ENCODE measurements around the gene IPP. TPM values are rescaled to one million over a fixed set of nuclear protein-coding genes. Genes with fewer than 3 reads are reported as not detected.

IPP gene
- total and polyA plus RNA-seq, 2 of the 4 experiments (the other 2 are of a cell fraction), result 4.6 to 10.6 TPM

DNA sequence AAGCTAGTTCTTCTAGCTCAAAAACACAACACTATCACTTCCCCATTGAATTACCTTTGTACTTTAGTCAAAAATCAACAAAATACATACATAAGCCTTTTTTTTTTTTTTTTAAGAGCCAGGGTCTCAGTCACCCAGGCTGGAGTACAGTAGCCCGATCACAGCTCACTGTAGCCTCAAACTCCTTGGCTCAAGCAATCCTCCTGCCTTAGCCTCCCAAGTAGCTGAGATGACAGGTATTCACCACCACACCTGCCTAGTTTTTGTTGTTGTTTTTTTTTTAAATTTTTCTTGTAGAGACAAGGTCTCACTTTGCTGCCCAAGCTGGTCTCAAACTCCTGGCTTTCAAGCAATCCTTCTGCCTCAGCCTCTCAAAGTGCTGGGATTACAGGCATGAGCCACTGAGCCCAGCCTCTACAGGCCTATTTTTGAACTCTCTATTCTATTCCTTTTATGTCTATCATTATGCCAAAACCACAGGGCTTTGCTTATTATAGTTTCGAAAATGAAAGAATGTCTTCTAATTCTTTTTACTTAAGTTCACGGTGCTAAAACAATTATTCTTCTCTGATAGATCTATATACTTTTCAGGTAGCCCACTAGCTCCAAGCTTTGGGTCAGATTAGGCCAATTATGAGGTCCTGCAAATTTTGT lies 93.8 kb downstream of the IPP start:
- POLR2A ChIA-PET (ENCODE audit: unreplicated experiment), result no interaction called here
- TF ChIP-seq SMC3 (IDR thresholded peaks at IDR 0.05; ENCODE audit: low read depth, low read length) (no peak), MAFK (IDR thresholded peaks at IDR 0.05; ENCODE audit: low read depth, low read length) (no peak), CEBPB (IDR thresholded peaks at IDR 0.05; ENCODE audit: low read depth, low read length) (no peak), POLR2A (IDR thresholded peaks at IDR 0.05; ENCODE audit: low read depth, low read length) (no peak), MXI1 (IDR thresholded peaks at IDR 0.05; ENCODE audit: borderline replicate concordance, low read depth, low read length) (no peak), CHD1 (IDR thresholded peaks at IDR 0.05; ENCODE audit: low read depth, low read length) (no peak), NFE2L2 (IDR thresholded peaks at IDR 0.05; ENCODE audit: low read depth, low read length) (no peak), BHLHE40 (IDR thresholded peaks at IDR 0.05; ENCODE audit: low read depth, low read length) (no peak), FOS (IDR thresholded peaks at IDR 0.05; ENCODE audit: low read depth, low read length) (no peak), RAD21 (IDR thresholded peaks at IDR 0.05; ENCODE audit: low read length) (no peak), RCOR1 (IDR thresholded peaks at IDR 0.05; ENCODE audit: insufficient replicate concordance, low read length) (no peak), USF2 (IDR thresholded peaks at IDR 0.05; ENCODE audit: low read depth, low read length) (no peak)
- TF ChIP-seq, protein P1, sequence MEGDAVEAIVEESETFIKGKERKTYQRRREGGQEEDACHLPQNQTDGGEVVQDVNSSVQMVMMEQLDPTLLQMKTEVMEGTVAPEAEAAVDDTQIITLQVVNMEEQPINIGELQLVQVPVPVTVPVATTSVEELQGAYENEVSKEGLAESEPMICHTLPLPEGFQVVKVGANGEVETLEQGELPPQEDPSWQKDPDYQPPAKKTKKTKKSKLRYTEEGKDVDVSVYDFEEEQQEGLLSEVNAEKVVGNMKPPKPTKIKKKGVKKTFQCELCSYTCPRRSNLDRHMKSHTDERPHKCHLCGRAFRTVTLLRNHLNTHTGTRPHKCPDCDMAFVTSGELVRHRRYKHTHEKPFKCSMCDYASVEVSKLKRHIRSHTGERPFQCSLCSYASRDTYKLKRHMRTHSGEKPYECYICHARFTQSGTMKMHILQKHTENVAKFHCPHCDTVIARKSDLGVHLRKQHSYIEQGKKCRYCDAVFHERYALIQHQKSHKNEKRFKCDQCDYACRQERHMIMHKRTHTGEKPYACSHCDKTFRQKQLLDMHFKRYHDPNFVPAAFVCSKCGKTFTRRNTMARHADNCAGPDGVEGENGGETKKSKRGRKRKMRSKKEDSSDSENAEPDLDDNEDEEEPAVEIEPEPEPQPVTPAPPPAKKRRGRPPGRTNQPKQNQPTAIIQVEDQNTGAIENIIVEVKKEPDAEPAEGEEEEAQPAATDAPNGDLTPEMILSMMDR (conservative IDR thresholded peaks at IDR 0.05; ENCODE audit: low read depth, low read length), result no peak
- TF ChIP-seq, protein P2, sequence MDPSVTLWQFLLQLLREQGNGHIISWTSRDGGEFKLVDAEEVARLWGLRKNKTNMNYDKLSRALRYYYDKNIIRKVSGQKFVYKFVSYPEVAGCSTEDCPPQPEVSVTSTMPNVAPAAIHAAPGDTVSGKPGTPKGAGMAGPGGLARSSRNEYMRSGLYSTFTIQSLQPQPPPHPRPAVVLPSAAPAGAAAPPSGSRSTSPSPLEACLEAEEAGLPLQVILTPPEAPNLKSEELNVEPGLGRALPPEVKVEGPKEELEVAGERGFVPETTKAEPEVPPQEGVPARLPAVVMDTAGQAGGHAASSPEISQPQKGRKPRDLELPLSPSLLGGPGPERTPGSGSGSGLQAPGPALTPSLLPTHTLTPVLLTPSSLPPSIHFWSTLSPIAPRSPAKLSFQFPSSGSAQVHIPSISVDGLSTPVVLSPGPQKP (IDR thresholded peaks at IDR 0.05; ENCODE audit: borderline replicate concordance, low read depth, low read length), result no peak
- H2AFZ ChIP-seq (replicated peaks; ENCODE audit: low read length, poor library complexity), result no peak overlapping the region
- H3K9me3 ChIP-seq (ENCODE audit: control insufficient read depth, insufficient read depth, low read length), result no peaks in the 10 kb centered on the region
- no CpG with 5 or more reads among the region's 3 CpGs for WGBS, 2 experiments (ENCODE audit: extremely low coverage in 2 of 2, insufficient read length in 1 of 2)
- no peak overlapping the region for H3K23ac ChIP-seq (ENCODE audit: low read depth, low read length)
- H3K79me1 ChIP-seq (ENCODE audit: low read depth in 1 of 2, low read length in 2 of 2), result peaks cover 30 to 55% of the 10 kb centered on the region in 2 experiments
- intact Hi-C loops (cut with micrococcal nuclease), result no loop called here
- in situ Hi-C loops (cut with MboI; ENCODE audit: low sequenced_read_pairs), result no loop called here
- H2AK5ac ChIP-seq (ENCODE audit: low read depth, low read length), result no peak overlapping the region
- dilution Hi-C loops (cut with HindIII; ENCODE audit: low sequenced_read_pairs, unreplicated experiment), result no loop called here
- no peak overlapping the region for H4K5ac ChIP-seq (ENCODE audit: low read depth, low read length)
- BruUV-seq (replicated peaks), result no TSS peak
- peaks cover 2% of the 10 kb centered on the region; the same call in 1 of the 2 replicates for H3K4me1 ChIP-seq (ENCODE audit: control insufficient read depth, insufficient read depth, low read length)
- H3K9me1 ChIP-seq (ENCODE audit: insufficient read depth, low read length), result no peaks in the 10 kb centered on the region
- no peak overlapping the region for H3K27ac ChIP-seq (ENCODE audit: insufficient read depth, low read length)
- H2BK5ac ChIP-seq (ENCODE audit: low read depth, low read length, poor library complexity, severe bottlenecking), result no peak overlapping the region
- no peak overlapping the region for H3K14ac ChIP-seq (replicated peaks; ENCODE audit: low read depth, low read length)
- H3K4me2 ChIP-seq (ENCODE audit: low read depth, low read length), result no peak overlapping the region
- H3K36me3 ChIP-seq (ENCODE audit: control insufficient read depth, insufficient read depth, low read length), result peaks cover 49% of the 10 kb centered on the region
- H4K8ac ChIP-seq (ENCODE audit: low read depth in 2 of 2, low read length in 2 of 2), result no peak overlapping the region
- no peak overlapping the region for H2BK120ac ChIP-seq (ENCODE audit: low read depth, low read length)
- no peak for ATAC-seq (ENCODE audit: low read depth)
- no peaks in the 10 kb centered on the region for H3K27me3 ChIP-seq (ENCODE audit: control insufficient read depth, insufficient read depth, low read length)
- peaks cover 11% of the 10 kb centered on the region; the same call in 1 of the 2 replicates for H4K20me1 ChIP-seq (ENCODE audit: insufficient read depth, low read length)
- no peak overlapping the region for H2BK20ac ChIP-seq (ENCODE audit: low read depth, low read length)
- H4K91ac ChIP-seq (ENCODE audit: insufficient read depth, low read depth, low read length), result no peak overlapping the region
- CTCF ChIA-PET, result interaction anchor here (0.6 kb wide), 1 partner anchor 305 kb away, joined by 8 read pairs; no protein-coding TSS in a partner anchor
- no peak overlapping the region for H2BK15ac ChIP-seq (ENCODE audit: low read depth, low read length)
- no peak overlapping the region for H3K4ac ChIP-seq (ENCODE audit: low read depth, low read length)
- DNase-seq, result no peak
- H3K4me3 ChIP-seq (ENCODE audit: insufficient read depth, low read depth, low read length), result no peak overlapping the region
- H3K18ac ChIP-seq (ENCODE audit: low read depth, low read length), result no peak overlapping the region
- H3K56ac ChIP-seq (ENCODE audit: extremely low read depth, insufficient read depth, low read length), result no peak overlapping the region
- no peak overlapping the region for H2AK9ac ChIP-seq (replicated peaks; ENCODE audit: low read depth, low read length, poor library complexity)
- no peak overlapping the region for H3K9ac ChIP-seq (ENCODE audit: low read depth, low read length)
